Upper lobe of left lung (tissue), 4 donors: ENCODE results near the gene ACTA2.

ENCODE experiments used
- EP300 ChIP-seq, 4 donors: sonication (generic); formaldehyde crosslinking; IDR thresholded peaks; one replicate each; pipeline ENCODE4 v1.5.1; 2017; ENCODE audit warnings: antibody characterized with exemption in 4 of 4, control low read depth in 2 of 4
- POLR2A ChIP-seq, 4 donors: fragments of 450-650 bp; IDR thresholded peaks; one replicate each; pipeline ENCODE4 v1.5.1; 2016 to 2017; ENCODE audit warnings: antibody characterized with exemption in 4 of 4, mild to moderate bottlenecking in 2 of 4
- TF ChIP-seq, protein P1 (sequence below), 6 experiments: fragments of 450-650 bp in 4 of 6; fragments of 200-600 bp in 2 of 6; sonication (generic) in 2 of 6; IDR thresholded peaks; one replicate each; pipeline ENCODE4 v1.5.1; 2016 to 2019; ENCODE audit warnings: antibody characterized with exemption in 6 of 6

DNA sequence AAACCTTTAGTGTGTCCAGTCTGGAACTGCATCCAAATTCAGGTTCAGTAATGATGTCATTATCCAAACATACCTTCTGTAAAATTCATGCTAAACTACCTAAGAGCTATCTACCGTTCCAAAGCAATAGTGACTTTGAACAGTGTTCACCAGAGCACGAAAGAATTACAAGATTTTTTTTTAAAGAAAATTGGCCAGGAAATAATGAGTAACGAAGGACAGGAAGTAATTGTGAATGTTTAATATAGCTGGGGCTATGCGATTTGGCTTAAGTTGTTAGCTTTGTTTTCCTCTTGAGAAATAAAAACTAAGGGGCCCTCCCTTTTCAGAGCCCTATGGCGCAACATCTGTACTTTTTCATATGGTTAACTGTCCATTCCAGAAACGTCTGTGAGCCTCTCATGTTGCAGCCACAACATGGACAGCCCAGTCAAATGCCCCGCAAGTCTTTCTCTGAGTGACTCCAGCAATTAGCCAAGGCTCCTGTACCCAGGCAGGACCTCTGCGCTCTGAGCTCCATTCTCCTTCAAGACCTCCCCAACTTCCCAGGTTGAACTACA is 37.3 kb upstream of the ACTA2 start:
- TF ChIP-seq, protein P1, sequence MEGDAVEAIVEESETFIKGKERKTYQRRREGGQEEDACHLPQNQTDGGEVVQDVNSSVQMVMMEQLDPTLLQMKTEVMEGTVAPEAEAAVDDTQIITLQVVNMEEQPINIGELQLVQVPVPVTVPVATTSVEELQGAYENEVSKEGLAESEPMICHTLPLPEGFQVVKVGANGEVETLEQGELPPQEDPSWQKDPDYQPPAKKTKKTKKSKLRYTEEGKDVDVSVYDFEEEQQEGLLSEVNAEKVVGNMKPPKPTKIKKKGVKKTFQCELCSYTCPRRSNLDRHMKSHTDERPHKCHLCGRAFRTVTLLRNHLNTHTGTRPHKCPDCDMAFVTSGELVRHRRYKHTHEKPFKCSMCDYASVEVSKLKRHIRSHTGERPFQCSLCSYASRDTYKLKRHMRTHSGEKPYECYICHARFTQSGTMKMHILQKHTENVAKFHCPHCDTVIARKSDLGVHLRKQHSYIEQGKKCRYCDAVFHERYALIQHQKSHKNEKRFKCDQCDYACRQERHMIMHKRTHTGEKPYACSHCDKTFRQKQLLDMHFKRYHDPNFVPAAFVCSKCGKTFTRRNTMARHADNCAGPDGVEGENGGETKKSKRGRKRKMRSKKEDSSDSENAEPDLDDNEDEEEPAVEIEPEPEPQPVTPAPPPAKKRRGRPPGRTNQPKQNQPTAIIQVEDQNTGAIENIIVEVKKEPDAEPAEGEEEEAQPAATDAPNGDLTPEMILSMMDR (IDR thresholded peaks at IDR 0.05) = no peak
- TF ChIP-seq POLR2A (IDR thresholded peaks at IDR 0.05) (no peak), EP300 (IDR thresholded peaks at IDR 0.05) (peak in 2 of 4 donors; percentile 3 to 63)
